Astrocyte (in vitro differentiated cells and primary cell): Measurements from ENCODE around the gene VPS13C.

ENCODE experiments used
- EZH2 ChIP-seq: IDR thresholded peaks from 2 replicates; pipeline ENCODE4 v1.6.1; 2012; ENCODE audit warnings: mild to moderate bottlenecking, low read length, inconsistent platforms; ENCODE audit not compliant: insufficient read depth
- TF ChIP-seq, protein P1 (sequence below): IDR thresholded peaks from 2 replicates; pipeline ENCODE4 v1.5.1; 2011; ENCODE audit warnings: low read depth, mild to moderate bottlenecking, inconsistent platforms, low read length, moderate library complexity; ENCODE audit not compliant: insufficient read depth

DNA sequence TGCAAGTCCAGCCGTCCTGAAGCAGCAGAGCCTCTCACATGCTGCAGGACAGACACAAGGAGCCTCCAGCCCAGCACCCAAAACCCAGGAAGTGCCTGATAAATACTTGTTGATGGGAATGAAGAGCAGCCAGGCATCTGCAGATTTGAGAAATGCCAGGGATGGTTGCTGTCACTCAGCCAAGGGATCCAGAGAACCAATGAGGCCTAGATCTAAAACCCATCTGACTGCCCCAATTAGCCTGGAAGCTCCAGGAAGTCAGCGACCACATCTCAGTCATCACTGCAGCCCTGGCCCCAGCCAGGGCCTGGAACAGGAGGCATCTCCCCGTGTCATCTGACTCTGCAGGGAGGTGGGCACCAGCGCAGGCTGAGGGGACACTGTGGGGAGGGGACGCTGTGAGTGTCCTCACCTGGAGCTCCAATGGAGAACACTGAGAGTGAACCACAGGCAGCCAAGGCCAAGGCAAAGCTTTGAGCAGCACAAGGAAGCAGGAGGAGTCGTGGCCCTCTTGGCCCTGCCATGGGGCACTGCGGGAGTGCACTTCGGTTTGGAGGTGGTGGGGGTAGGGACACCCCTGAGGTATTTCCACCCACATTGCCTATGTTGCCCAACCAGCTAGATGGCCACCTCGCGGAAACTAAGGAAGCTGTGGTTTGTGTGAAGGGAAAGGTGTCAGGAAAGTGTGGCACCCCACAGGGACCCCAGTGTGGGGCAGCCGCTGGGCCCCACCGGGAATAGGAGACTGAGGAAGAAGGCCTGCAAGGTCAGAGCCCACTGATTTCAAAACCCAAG, 229.5 kb downstream of the VPS13C start:
- no peak for TF ChIP-seq EZH2
- TF ChIP-seq, protein P1, sequence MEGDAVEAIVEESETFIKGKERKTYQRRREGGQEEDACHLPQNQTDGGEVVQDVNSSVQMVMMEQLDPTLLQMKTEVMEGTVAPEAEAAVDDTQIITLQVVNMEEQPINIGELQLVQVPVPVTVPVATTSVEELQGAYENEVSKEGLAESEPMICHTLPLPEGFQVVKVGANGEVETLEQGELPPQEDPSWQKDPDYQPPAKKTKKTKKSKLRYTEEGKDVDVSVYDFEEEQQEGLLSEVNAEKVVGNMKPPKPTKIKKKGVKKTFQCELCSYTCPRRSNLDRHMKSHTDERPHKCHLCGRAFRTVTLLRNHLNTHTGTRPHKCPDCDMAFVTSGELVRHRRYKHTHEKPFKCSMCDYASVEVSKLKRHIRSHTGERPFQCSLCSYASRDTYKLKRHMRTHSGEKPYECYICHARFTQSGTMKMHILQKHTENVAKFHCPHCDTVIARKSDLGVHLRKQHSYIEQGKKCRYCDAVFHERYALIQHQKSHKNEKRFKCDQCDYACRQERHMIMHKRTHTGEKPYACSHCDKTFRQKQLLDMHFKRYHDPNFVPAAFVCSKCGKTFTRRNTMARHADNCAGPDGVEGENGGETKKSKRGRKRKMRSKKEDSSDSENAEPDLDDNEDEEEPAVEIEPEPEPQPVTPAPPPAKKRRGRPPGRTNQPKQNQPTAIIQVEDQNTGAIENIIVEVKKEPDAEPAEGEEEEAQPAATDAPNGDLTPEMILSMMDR: no peak
